ENCODE measurements around the gene DENND4A.

Gene DENND4A

GRCh38 chr15:65747265-65747664 is 44.8 kb downstream of the DENND4A start:
- Histone ChIP-seq H3K27ac (replicated peaks; ENCODE audit: low read length) (no peak overlapping the region), H3K79me1 (ENCODE audit: low read depth, low read length) (no peaks in the 10 kb centered on the region), H3K4me1 (ENCODE audit: control insufficient read depth in 2 of 2, insufficient read depth in 1 of 2, low read depth in 1 of 2, low read length in 2 of 2) (no peaks in the 10 kb centered on the region), H2BK120ac (ENCODE audit: low read depth, low read length) (no peak overlapping the region), H2AFZ (ENCODE audit: low read length) (no peak overlapping the region), H3K18ac (ENCODE audit: low read length) (no peak overlapping the region), H3K23ac (ENCODE audit: low read depth, low read length, poor library complexity) (no peak overlapping the region), H2BK12ac (ENCODE audit: low read length) (no peak overlapping the region), H3K4ac (ENCODE audit: low read length) (no peak overlapping the region), H3K4me3 (ENCODE audit: low read length in 2 of 2) (no peak overlapping the region), H2BK5ac (ENCODE audit: low read length) (no peak overlapping the region), H2BK15ac (ENCODE audit: low read length) (no peak overlapping the region), H2AK5ac (ENCODE audit: low read depth, low read length) (no peak overlapping the region), H3K36me3 (replicated peaks in 1 of 2; ENCODE audit: control insufficient read depth in 2 of 2, insufficient read depth in 2 of 2, low read length in 2 of 2) (no peaks in the 10 kb centered on the region), H3K27me3 (ENCODE audit: control insufficient read depth in 3 of 3, insufficient read depth in 3 of 3, low read depth in 1 of 3, low read length in 3 of 3) (no peaks in the 10 kb centered on the region), H3K9ac (ENCODE audit: low read depth, low read length, poor library complexity) (no peak overlapping the region), H3K4me2 (ENCODE audit: insufficient read depth, low read length, poor library complexity, severe bottlenecking) (no peak overlapping the region), H3K9me3 (replicated peaks in 1 of 2; ENCODE audit: control insufficient read depth in 2 of 2, insufficient read depth in 1 of 2, low read depth in 1 of 2, low read length in 2 of 2) (no peaks in the 10 kb centered on the region), H4K8ac (ENCODE audit: low read depth, low read length) (no peak overlapping the region), H3K14ac (ENCODE audit: low read length) (no peak overlapping the region), H4K91ac (ENCODE audit: low read depth, low read length, poor library complexity) (no peak overlapping the region)
- no peak for DNase-seq (ENCODE audit: low spot score)

- Histone ChIP-seq H3K14ac (ENCODE audit: low read length) (no peak overlapping the region), H2BK120ac (ENCODE audit: low read depth, low read length) (no peak overlapping the region), H2BK12ac (ENCODE audit: low read length) (no peak overlapping the region), H3K23ac (ENCODE audit: low read depth, low read length, poor library complexity) (no peak overlapping the region), H3K9me3 (replicated peaks in 1 of 2; ENCODE audit: control insufficient read depth in 2 of 2, insufficient read depth in 1 of 2, low read depth in 1 of 2, low read length in 2 of 2) (no peaks in the 10 kb centered on the region), H2BK15ac (ENCODE audit: low read length) (no peak overlapping the region), H2AFZ (ENCODE audit: low read length) (no peak overlapping the region), H3K79me1 (ENCODE audit: low read depth, low read length) (no peaks in the 10 kb centered on the region), H3K36me3 (replicated peaks in 1 of 2; ENCODE audit: control insufficient read depth in 2 of 2, insufficient read depth in 2 of 2, low read length in 2 of 2) (no peaks in the 10 kb centered on the region), H3K4me2 (ENCODE audit: insufficient read depth, low read length, poor library complexity, severe bottlenecking) (no peak overlapping the region), H2AK5ac (ENCODE audit: low read depth, low read length) (no peak overlapping the region), H3K4ac (ENCODE audit: low read length) (no peak overlapping the region), H3K27ac (replicated peaks; ENCODE audit: low read length) (no peak overlapping the region), H4K91ac (ENCODE audit: low read depth, low read length, poor library complexity) (no peak overlapping the region), H3K9ac (ENCODE audit: low read depth, low read length, poor library complexity) (no peak overlapping the region), H3K4me1 (ENCODE audit: control insufficient read depth in 2 of 2, insufficient read depth in 1 of 2, low read depth in 1 of 2, low read length in 2 of 2) (no peaks in the 10 kb centered on the region), H3K4me3 (ENCODE audit: low read length in 2 of 2) (no peak overlapping the region), H4K8ac (ENCODE audit: low read depth, low read length) (no peak overlapping the region), H2BK5ac (ENCODE audit: low read length) (no peak overlapping the region), H3K18ac (ENCODE audit: low read length) (no peak overlapping the region), H3K27me3 (ENCODE audit: control insufficient read depth in 3 of 3, insufficient read depth in 3 of 3, low read depth in 1 of 3, low read length in 3 of 3) (no peaks in the 10 kb centered on the region)
- no peak for DNase-seq (ENCODE audit: low spot score)
- WGBS, 2 donors (ENCODE audit: extremely low coverage in 2 of 2, insufficient read length in 2 of 2, insufficient replicate concordance in 1 of 2) = no CpG with 5 or more reads among the region's 1 CpG
Observed at GRCh38 chr15:65743637-65744252, 48.3 kb downstream of the DENND4A start.

DNA sequence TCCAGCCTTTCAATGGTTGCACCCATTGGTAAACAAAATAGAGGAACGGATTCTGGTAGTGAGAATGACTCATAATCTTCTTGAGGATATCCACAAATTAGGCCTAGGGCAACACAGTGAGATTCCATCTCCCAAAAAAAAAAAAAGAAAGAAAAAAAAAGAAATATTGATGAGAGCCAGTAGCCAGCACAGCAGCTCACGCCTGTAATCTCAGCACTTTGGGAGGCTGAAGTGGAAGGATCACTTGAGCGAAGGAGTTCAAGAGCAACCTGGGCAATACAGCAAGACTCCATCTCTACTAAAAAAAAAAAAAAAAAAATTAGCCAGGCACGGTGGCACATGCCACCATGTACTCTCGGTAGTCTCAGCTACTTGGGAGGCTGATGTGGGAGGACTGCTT is 51.9 kb downstream of the DENND4A start:
- Histone ChIP-seq H3K9ac (ENCODE audit: low read depth, low read length, poor library complexity) (no peak overlapping the region), H2BK15ac (ENCODE audit: low read length) (no peak overlapping the region)

DNA sequence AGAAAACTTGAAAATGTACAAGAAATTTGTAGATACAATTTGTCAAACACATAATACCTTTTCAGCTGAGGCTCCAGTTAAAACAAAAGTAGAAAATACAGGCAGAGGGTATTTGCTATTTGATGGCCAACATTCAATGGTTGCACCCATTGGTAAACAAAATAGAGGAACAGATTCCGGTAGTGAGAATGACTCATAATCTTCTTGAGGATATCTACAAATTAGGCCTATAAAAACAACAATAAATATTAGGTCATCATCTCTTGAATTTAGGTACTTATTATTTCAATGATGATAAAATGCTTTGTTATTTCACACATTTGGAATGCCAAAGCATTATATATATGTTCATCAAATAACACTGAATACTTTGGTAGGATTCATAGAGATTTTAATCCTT is 53.4 kb downstream of the DENND4A start:
- no CpG with 5 or more reads among the region's 1 CpG for WGBS, 2 donors (ENCODE audit: extremely low coverage in 2 of 2, insufficient read length in 2 of 2, insufficient replicate concordance in 1 of 2)
- no peak overlapping the region for H2BK120ac ChIP-seq (ENCODE audit: low read depth, low read length)
- H3K4me3 ChIP-seq (ENCODE audit: low read length in 2 of 2) = no peak overlapping the region
- H2BK12ac ChIP-seq (ENCODE audit: low read length) = no peak overlapping the region
- no peaks in the 10 kb centered on the region for H3K4me1 ChIP-seq (ENCODE audit: control insufficient read depth in 2 of 2, insufficient read depth in 1 of 2, low read depth in 1 of 2, low read length in 2 of 2)
- H2AFZ ChIP-seq (ENCODE audit: low read length) = no peak overlapping the region
- no peak overlapping the region for H4K91ac ChIP-seq (ENCODE audit: low read depth, low read length, poor library complexity)
- no peak overlapping the region for H3K9ac ChIP-seq (ENCODE audit: low read depth, low read length, poor library complexity)
- no peak overlapping the region for H3K4ac ChIP-seq (ENCODE audit: low read length)
- no peak overlapping the region for H3K23ac ChIP-seq (ENCODE audit: low read depth, low read length, poor library complexity)
- no peaks in the 10 kb centered on the region for H3K36me3 ChIP-seq (replicated peaks in 1 of 2; ENCODE audit: control insufficient read depth in 2 of 2, insufficient read depth in 2 of 2, low read length in 2 of 2)
- no peak overlapping the region for H2BK5ac ChIP-seq (ENCODE audit: low read length)
- H4K8ac ChIP-seq (ENCODE audit: low read depth, low read length) = no peak overlapping the region
- no peak overlapping the region for H3K18ac ChIP-seq (ENCODE audit: low read length)
- H3K27me3 ChIP-seq (ENCODE audit: control insufficient read depth in 3 of 3, insufficient read depth in 3 of 3, low read depth in 1 of 3, low read length in 3 of 3) = no peaks in the 10 kb centered on the region
- H3K9me3 ChIP-seq (replicated peaks in 1 of 2; ENCODE audit: control insufficient read depth in 2 of 2, insufficient read depth in 1 of 2, low read depth in 1 of 2, low read length in 2 of 2) = no peaks in the 10 kb centered on the region
- DNase-seq (ENCODE audit: low spot score) = no peak
- no peak overlapping the region for H3K4me2 ChIP-seq (ENCODE audit: insufficient read depth, low read length, poor library complexity, severe bottlenecking)
- H2BK15ac ChIP-seq (ENCODE audit: low read length) = no peak overlapping the region
- H2AK5ac ChIP-seq (ENCODE audit: low read depth, low read length) = no peak overlapping the region
- H3K79me1 ChIP-seq (ENCODE audit: low read depth, low read length) = no peaks in the 10 kb centered on the region
- H3K14ac ChIP-seq (ENCODE audit: low read length) = no peak overlapping the region
- H3K27ac ChIP-seq (replicated peaks; ENCODE audit: low read length) = no peak overlapping the region

More for the DNA sequence above, 51.9 kb downstream of the DENND4A start:
- H3K14ac ChIP-seq (ENCODE audit: low read length) = no peak overlapping the region
- H3K79me1 ChIP-seq (ENCODE audit: low read depth, low read length) = no peaks in the 10 kb centered on the region
- no peaks in the 10 kb centered on the region for H3K27me3 ChIP-seq (ENCODE audit: control insufficient read depth in 3 of 3, insufficient read depth in 3 of 3, low read depth in 1 of 3, low read length in 3 of 3)
- DNase-seq (ENCODE audit: low spot score) = no peak
- H3K4ac ChIP-seq (ENCODE audit: low read length) = no peak overlapping the region
- H2AK5ac ChIP-seq (ENCODE audit: low read depth, low read length) = no peak overlapping the region
- H2BK5ac ChIP-seq (ENCODE audit: low read length) = no peak overlapping the region
- H2AFZ ChIP-seq (ENCODE audit: low read length) = no peak overlapping the region
- no peaks in the 10 kb centered on the region for H3K9me3 ChIP-seq (replicated peaks in 1 of 2; ENCODE audit: control insufficient read depth in 2 of 2, insufficient read depth in 1 of 2, low read depth in 1 of 2, low read length in 2 of 2)
- no peak overlapping the region for H4K91ac ChIP-seq (ENCODE audit: low read depth, low read length, poor library complexity)
- H2BK12ac ChIP-seq (ENCODE audit: low read length) = no peak overlapping the region
- no peak overlapping the region for H3K4me2 ChIP-seq (ENCODE audit: insufficient read depth, low read length, poor library complexity, severe bottlenecking)
- H4K8ac ChIP-seq (ENCODE audit: low read depth, low read length) = no peak overlapping the region
- no peak overlapping the region for H3K4me3 ChIP-seq (ENCODE audit: low read length in 2 of 2)
- H3K4me1 ChIP-seq (ENCODE audit: control insufficient read depth in 2 of 2, insufficient read depth in 1 of 2, low read depth in 1 of 2, low read length in 2 of 2) = no peaks in the 10 kb centered on the region
- H3K36me3 ChIP-seq (replicated peaks in 1 of 2; ENCODE audit: control insufficient read depth in 2 of 2, insufficient read depth in 2 of 2, low read length in 2 of 2) = no peaks in the 10 kb centered on the region
- H3K27ac ChIP-seq (replicated peaks; ENCODE audit: low read length) = no peak overlapping the region
- no peak overlapping the region for H3K23ac ChIP-seq (ENCODE audit: low read depth, low read length, poor library complexity)
- no CpG with 5 or more reads among the region's 5 CpGs for WGBS, 2 donors (ENCODE audit: extremely low coverage in 2 of 2, insufficient read length in 2 of 2, insufficient replicate concordance in 1 of 2)
- H3K18ac ChIP-seq (ENCODE audit: low read length) = no peak overlapping the region
- H2BK120ac ChIP-seq (ENCODE audit: low read depth, low read length) = no peak overlapping the region
